Lower leg skin (tissue), 3 donors: ENCODE data around the gene ABCD4.

Experiments used
- CTCF ChIP-seq, 3 donors: fragments of 450-650 bp; IDR thresholded peaks; one replicate each; pipeline ENCODE4 v1.5.1; 2016; ENCODE audit warnings: antibody characterized with exemption in 3 of 3, mild to moderate bottlenecking in 3 of 3, moderate library complexity in 2 of 3
- POLR2A ChIP-seq, 2 donors: fragments of 450-650 bp; IDR thresholded peaks; one replicate each; pipeline ENCODE4 v1.6.1; 2016 to 2017; ENCODE audit warnings: antibody characterized with exemption in 2 of 2, mild to moderate bottlenecking in 1 of 2, moderate library complexity in 1 of 2

GRCh38 chr14:74349757-74350156 is 47.0 kb upstream of the ABCD4 start:
- TF ChIP-seq CTCF (IDR thresholded peaks at IDR 0.05) (no peak), POLR2A (IDR thresholded peaks at IDR 0.05) (no peak)
